Measurements from ENCODE around the gene ISG20L2.

DNA sequence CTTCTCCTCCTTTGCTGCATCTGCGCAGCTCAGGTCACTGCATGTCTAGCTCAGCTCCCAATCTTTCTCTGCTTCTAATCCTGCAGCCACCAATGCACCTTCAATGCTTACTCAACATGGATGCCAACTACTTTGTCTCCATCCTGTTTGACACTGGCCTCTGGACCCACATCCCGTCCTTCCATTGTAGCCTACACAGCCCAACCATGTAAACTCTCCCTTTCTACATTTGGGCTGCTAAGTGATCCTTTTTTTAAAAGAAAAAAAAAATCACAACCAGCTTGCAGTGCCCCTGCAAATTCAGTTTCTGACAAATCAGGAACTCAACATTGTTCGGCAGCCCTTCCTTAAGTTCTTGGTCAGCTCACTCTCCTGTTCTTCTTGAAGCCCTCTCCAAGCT lies 13.7 kb downstream of the ISG20L2 start:
- TF ChIP-seq CTCF (IDR thresholded peaks at IDR 0.05; ENCODE audit: poor library complexity) (no peak), EZH2phosphoT487 (IDR thresholded peaks at IDR 0.05; ENCODE audit: low read depth, severe bottlenecking, unreplicated experiment) (no peak)

Data from hepatocyte (in vitro differentiated cells).